Effector memory CD4-positive, alpha-beta T cell (primary cell): ENCODE measurements around the gene NIP7.

Experiments
- DNase-seq, 3 donors: peaks; one replicate each; pipeline ENCODE4 v3.0.0-alpha.2; 2020
- H3K27ac ChIP-seq: 2 replicates; pipeline ENCODE4 v1.7.0; 2013; ENCODE audit warnings: mild to moderate bottlenecking, low read length, moderate library complexity; ENCODE audit not compliant: insufficient read depth, poor library complexity, severe bottlenecking
- H3K27me3 ChIP-seq: replicated peaks from 2 replicates; pipeline ENCODE4 v1.7.0; 2013; ENCODE audit warnings: mild to moderate bottlenecking, low read length; ENCODE audit not compliant: insufficient read depth, control insufficient read depth, poor library complexity, severe bottlenecking
- H3K36me3 ChIP-seq: 2 replicates; pipeline ENCODE4 v1.7.0; 2013; ENCODE audit warnings: mild to moderate bottlenecking, low read length, moderate library complexity; ENCODE audit not compliant: control insufficient read depth, insufficient read depth
- H3K4me1 ChIP-seq: 2 replicates; pipeline ENCODE4 v1.7.0; 2013; ENCODE audit warnings: low read length, mild to moderate bottlenecking; ENCODE audit not compliant: control insufficient read depth, insufficient read depth, poor library complexity, severe bottlenecking
- H3K4me3 ChIP-seq: 2 replicates; pipeline ENCODE4 v1.7.0; 2013; ENCODE audit warnings: low read length, low read depth, mild to moderate bottlenecking; ENCODE audit not compliant: insufficient read depth, poor library complexity, severe bottlenecking
- H3K9me3 ChIP-seq: 2 replicates; pipeline ENCODE4 v1.7.0; 2013; ENCODE audit warnings: mild to moderate bottlenecking, low read length, moderate library complexity; ENCODE audit not compliant: control insufficient read depth

Gene NIP7

GRCh38 chr16:69324585-69325253, 14.9 kb upstream of the NIP7 start:
- DNase-seq = no peak
- no peak overlapping the region for H3K27ac ChIP-seq
- peaks cover 15% of the 10 kb centered on the region for H3K4me1 ChIP-seq
- H3K9me3 ChIP-seq = no peaks in the 10 kb centered on the region
- no peak overlapping the region for H3K4me3 ChIP-seq
- H3K27me3 ChIP-seq = no peaks in the 10 kb centered on the region
- peaks cover 63% of the 10 kb centered on the region for H3K36me3 ChIP-seq

GRCh38 chr16:69325784-69326171, 13.8 kb upstream of the NIP7 start:
- no peaks in the 10 kb centered on the region for H3K27me3 ChIP-seq
- no peak overlapping the region for H3K27ac ChIP-seq
- H3K4me3 ChIP-seq = no peak overlapping the region
- no peak for DNase-seq
- peaks cover 17% of the 10 kb centered on the region for H3K4me1 ChIP-seq
- no peaks in the 10 kb centered on the region for H3K9me3 ChIP-seq
- peaks cover 52% of the 10 kb centered on the region for H3K36me3 ChIP-seq

DNA sequence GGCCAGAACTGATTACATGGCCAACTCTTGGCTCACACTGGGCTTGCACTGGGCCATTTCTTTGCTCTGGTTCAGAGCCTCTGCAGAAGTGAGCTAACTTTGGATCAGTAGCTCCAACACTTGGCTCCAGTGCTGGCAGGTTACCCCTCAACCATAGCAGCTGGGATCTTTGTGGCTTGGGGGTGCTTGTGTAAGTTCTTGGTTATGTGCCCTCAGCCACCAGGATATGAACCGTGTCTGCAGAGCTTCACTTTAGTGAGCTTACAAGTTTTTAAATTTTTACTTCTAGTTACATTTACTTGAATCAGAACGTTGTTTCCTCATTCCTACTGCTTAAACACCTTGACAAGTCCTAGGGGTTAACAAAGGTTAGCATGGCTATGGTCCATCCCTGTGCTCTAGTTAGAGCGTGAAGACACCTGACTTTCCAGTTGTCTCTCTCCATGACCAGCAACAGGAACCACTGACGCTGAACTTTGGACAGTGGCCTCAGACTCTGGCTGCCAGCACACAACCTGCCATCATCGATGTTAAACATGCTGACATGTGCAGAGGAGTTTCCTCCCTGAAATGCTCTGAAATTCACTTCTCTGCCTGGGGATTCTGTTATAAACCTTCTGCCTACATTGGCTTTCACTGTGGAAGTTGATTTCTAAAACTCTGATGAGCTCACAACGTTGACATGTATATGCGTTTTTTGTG, 13.2 kb upstream of the NIP7 start:
- Histone ChIP-seq H3K36me3 (peaks cover 47% of the 10 kb centered on the region), H3K4me3 (no peak overlapping the region), H3K27me3 (no peaks in the 10 kb centered on the region), H3K9me3 (no peaks in the 10 kb centered on the region), H3K4me1 (peaks cover 19% of the 10 kb centered on the region), H3K27ac (no peak overlapping the region)
- DNase-seq = no peak

- Histone ChIP-seq H3K9me3 (no peaks in the 10 kb centered on the region), H3K27me3 (no peaks in the 10 kb centered on the region), H3K4me1 (peaks cover 19% of the 10 kb centered on the region), H3K4me3 (no peak overlapping the region), H3K27ac (no peak overlapping the region), H3K36me3 (peaks cover 33% of the 10 kb centered on the region)
- DNase-seq = no peak
Observed at GRCh38 chr16:69327585-69328310, 11.8 kb upstream of the NIP7 start.

- H3K4me1 ChIP-seq = peaks cover 19% of the 10 kb centered on the region
- no peaks in the 10 kb centered on the region for H3K9me3 ChIP-seq
- peaks cover 25% of the 10 kb centered on the region for H3K36me3 ChIP-seq
- peak overlapping the region; percentile 72 for H3K4me3 ChIP-seq
- no peaks in the 10 kb centered on the region for H3K27me3 ChIP-seq
- DNase-seq = no peak
- no peak overlapping the region for H3K27ac ChIP-seq
Observed at GRCh38 chr16:69328854-69329316, 10.7 kb upstream of the NIP7 start.

- peak in 2 of 3 donors; percentile 21 to 43 for DNase-seq
- peaks cover 19% of the 10 kb centered on the region for H3K4me1 ChIP-seq
- H3K4me3 ChIP-seq = peak overlapping the region; percentile 72
- H3K9me3 ChIP-seq = no peaks in the 10 kb centered on the region
- peaks cover 28% of the 10 kb centered on the region for H3K36me3 ChIP-seq
- H3K27me3 ChIP-seq = no peaks in the 10 kb centered on the region
- H3K27ac ChIP-seq = peak overlapping the region; percentile 74
Observed at GRCh38 chr16:69329369-69330285, 9.9 kb upstream of the NIP7 start.

DNA sequence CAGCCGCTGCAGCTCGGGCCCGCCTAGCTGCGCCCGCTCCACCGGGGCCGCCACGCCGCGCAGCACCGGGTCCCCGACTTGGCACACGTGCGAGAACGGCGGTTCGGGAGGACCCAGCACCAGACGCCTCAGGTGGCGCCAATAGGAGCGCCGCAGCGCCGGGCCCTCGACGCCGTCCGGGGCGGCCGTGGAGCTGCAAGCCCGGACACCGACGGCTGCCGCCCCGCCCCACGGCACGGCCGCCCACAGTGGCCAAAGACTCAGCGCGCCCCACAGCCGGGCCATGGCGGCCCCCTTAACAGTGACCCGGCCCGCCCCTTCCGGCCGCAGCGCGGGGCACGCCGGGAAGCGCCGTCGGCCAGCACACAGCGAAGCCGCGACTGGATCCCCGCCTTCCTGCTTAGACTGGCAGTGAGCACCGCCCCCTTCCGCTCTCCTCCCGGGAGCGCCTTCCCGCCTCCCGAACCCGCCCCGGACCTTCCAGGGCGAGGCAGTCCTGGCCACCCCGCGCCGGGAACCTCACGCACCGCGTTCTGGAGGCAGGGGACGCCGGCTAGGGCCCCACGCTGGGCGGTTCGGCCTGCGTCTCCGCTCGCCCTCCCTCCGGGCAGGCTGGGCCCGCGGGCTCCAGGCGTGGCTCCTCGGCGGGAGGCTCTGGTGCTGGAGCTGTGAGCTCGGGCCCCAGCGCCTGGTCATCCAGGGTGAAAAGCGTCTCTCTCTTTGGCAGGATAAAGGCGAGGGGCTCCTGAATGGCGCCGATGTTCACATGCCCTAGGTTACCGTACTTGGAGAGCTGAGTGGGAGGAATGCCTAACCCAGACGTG, 9.1 kb upstream of the NIP7 start, which contains the start of gene PDF:
Gene PDF (minus strand): TSS at position 303 of the 824 bp plus-strand sequence. CDS start 18 bp downstream, at position 285.
- Histone ChIP-seq H3K27me3 (no peaks in the 10 kb centered on the region), H3K36me3 (peaks cover 29% of the 10 kb centered on the region), H3K4me1 (peaks cover 19% of the 10 kb centered on the region), H3K4me3 (peak within 1 kb of the TSS; percentile 72), H3K27ac (peak within 1 kb of the TSS; percentile 74), H3K9me3 (no peaks in the 10 kb centered on the region)
- DNase-seq = peak; percentile 76 to 80 (median 78)

DNA sequence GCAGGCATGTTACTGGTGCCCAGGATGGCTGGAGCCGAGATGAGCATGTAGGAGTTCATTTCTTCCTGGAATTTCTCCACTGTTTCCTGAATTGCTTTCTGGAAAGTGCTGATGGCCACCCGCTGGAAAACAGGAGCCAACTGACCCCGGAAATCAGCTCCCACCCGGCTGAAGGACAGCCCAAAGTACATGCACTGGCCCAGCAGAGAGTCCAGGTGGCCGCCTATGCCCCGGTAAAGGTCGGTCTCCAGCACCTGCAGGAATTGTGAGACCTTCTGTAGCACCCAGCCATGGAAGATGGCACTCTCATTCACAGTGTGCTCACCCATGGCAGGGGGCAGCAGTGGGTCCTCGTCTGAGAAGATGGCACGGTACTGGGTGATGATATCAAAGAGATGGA, 4.9 kb upstream of the NIP7 start:
- H3K4me1 ChIP-seq = peaks cover 14% of the 10 kb centered on the region
- H3K36me3 ChIP-seq = peaks cover 23% of the 10 kb centered on the region
- H3K27ac ChIP-seq = no peak overlapping the region
- H3K4me3 ChIP-seq = no peak overlapping the region
- DNase-seq = no peak
- no peaks in the 10 kb centered on the region for H3K9me3 ChIP-seq
- H3K27me3 ChIP-seq = no peaks in the 10 kb centered on the region
